Bladder microvascular endothelial cell (primary cell): ENCODE results near the gene OLIG2. TPM values are rescaled to one million over a fixed set of nuclear protein-coding genes. Genes with fewer than 3 reads are reported as not detected.

ENCODE experiments used
- total RNA-seq: library from RNA; depleted of rRNA; stranded (reverse); fragments of >200 nt; gene quantifications from 2 replicates; pipeline ENCODE4 v1.2.3, GENCODE V29; 2014

The OLIG2 gene
- not detected in 2 replicates for total RNA-seq

DNA sequence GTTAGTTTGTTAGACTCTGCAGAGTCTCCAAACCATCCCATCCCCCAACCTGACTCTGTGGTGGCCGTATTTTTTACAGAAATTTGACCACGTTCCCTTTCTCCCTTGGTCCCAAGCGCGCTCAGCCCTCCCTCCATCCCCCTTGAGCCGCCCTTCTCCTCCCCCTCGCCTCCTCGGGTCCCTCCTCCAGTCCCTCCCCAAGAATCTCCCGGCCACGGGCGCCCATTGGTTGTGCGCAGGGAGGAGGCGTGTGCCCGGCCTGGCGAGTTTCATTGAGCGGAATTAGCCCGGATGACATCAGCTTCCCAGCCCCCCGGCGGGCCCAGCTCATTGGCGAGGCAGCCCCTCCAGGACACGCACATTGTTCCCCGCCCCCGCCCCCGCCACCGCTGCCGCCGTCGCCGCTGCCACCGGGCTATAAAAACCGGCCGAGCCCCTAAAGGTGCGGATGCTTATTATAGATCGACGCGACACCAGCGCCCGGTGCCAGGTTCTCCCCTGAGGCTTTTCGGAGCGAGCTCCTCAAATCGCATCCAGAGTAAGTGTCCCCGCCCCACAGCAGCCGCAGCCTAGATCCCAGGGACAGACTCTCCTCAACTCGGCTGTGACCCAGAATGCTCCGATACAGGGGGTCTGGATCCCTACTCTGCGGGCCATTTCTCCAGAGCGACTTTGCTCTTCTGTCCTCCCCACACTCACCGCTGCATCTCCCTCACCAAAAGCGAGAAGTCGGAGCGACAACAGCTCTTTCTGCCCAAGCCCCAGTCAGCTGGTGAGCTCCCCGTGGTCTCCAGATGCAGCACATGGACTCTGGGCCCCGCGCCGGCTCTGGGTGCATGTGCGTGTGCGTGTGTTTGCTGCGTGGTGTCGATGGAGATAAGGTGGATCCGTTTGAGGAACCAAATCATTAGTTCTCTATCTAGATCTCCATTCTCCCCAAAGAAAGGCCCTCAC, at the start of gene OLIG2:
Gene OLIG2, plus strand, starts transcription at position 447 of the 954 bp plus-strand sequence. CDS start 928 bp downstream, outside the sequence.

DNA sequence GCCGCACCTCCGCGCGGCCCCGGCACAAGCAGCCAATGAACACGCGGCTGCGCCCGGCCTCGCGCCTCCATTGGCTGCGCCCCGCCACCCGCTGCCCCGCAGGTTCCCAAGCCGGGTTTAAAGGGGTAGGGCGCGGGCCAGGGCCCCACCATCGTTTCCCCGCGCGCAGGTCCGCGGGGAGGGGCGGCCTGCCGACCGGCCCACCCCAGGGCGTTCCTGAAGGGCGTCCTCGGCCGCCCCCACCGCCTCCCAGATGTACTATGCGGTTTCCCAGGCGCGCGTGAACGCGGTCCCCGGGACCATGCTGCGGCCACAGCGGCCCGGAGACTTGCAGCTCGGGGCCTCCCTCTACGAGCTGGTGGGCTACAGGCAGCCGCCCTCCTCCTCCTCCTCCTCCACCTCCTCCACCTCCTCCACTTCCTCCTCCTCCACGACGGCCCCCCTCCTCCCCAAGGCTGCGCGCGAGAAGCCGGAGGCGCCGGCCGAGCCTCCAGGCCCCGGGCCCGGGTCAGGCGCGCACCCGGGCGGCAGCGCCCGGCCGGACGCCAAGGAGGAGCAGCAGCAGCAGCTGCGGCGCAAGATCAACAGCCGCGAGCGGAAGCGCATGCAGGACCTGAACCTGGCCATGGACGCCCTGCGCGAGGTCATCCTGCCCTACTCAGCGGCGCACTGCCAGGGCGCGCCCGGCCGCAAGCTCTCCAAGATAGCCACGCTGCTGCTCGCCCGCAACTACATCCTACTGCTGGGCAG, 44.4 kb downstream of the OLIG2 start, which contains the start of gene OLIG1:
Gene OLIG1, plus strand, starts transcription at position 148 of the 750 bp plus-strand sequence. Its CDS starts 106 bp downstream, at position 254.

Other genes starting within 250 kb of the OLIG2 start
- not detected in 2 replicates for gene OLIG1, start 44.2 kb downstream of the OLIG2 start, total RNA-seq
- 7.9 and 19.1 TPM in 2 replicates for gene IFNAR2, start 204.0 kb downstream of the OLIG2 start, total RNA-seq
- 41.8 and 66.1 TPM in 2 replicates for gene IL10RB, start 240.4 kb downstream of the OLIG2 start, total RNA-seq